Measurements from ENCODE around the gene PTPRD.

PTPRD gene

GRCh38 chr9:8888591-8888990, 1724.2 kb downstream of the PTPRD start:
- TF ChIP-seq CTCF (IDR thresholded peaks at IDR 0.05; ENCODE audit: control insufficient read depth, insufficient read depth, low read depth, low read length, missing control alignments): no peak
- no peak for DNase-seq (ENCODE audit: low read depth)
- H3K4me3 ChIP-seq (ENCODE audit: control insufficient read depth, low read depth, low read length): no peak overlapping the region

GRCh38 chr9:8887369-8887768, 1725.4 kb downstream of the PTPRD start:
- no peak for DNase-seq (ENCODE audit: low read depth)
- TF ChIP-seq CTCF (IDR thresholded peaks at IDR 0.05; ENCODE audit: control insufficient read depth, insufficient read depth, low read depth, low read length, missing control alignments): no peak
- no peak overlapping the region for H3K4me3 ChIP-seq (ENCODE audit: control insufficient read depth, low read depth, low read length)

GRCh38 chr9:8883321-8883720, 1729.5 kb downstream of the PTPRD start:
- no peak for DNase-seq (ENCODE audit: low read depth)
- TF ChIP-seq CTCF (IDR thresholded peaks at IDR 0.05; ENCODE audit: control insufficient read depth, insufficient read depth, low read depth, low read length, missing control alignments): no peak
- no peak overlapping the region for H3K4me3 ChIP-seq (ENCODE audit: control insufficient read depth, low read depth, low read length)

GRCh38 chr9:8880060-8880459, 1732.7 kb downstream of the PTPRD start:
- no peak for DNase-seq (ENCODE audit: low read depth)
- no peak for TF ChIP-seq CTCF (IDR thresholded peaks at IDR 0.05; ENCODE audit: control insufficient read depth, insufficient read depth, low read depth, low read length, missing control alignments)

GRCh38 chr9:8879284-8879683, 1733.5 kb downstream of the PTPRD start:
- no peak for DNase-seq (ENCODE audit: low read depth)
- no peak for TF ChIP-seq CTCF (IDR thresholded peaks at IDR 0.05; ENCODE audit: control insufficient read depth, insufficient read depth, low read depth, low read length, missing control alignments)
- H3K4me3 ChIP-seq (ENCODE audit: control insufficient read depth, low read depth, low read length): no peak overlapping the region

More at GRCh38 chr9:8880060-8880459, 1732.7 kb downstream of the PTPRD start:
- H3K4me3 ChIP-seq (ENCODE audit: control insufficient read depth, low read depth, low read length): no peak overlapping the region

GRCh38 chr9:8877753-8878494, 1734.9 kb downstream of the PTPRD start:
- TF ChIP-seq CTCF (IDR thresholded peaks at IDR 0.05; ENCODE audit: control insufficient read depth, insufficient read depth, low read depth, low read length, missing control alignments): no peak
- H3K4me3 ChIP-seq (ENCODE audit: control insufficient read depth, low read depth, low read length): no peak overlapping the region
- DNase-seq (ENCODE audit: low read depth): no peak
